ENCODE data around the gene MACROH2A2. TPM values are rescaled to one million over a fixed set of nuclear protein-coding genes. Genes with fewer than 3 reads are reported as not detected.
"Not testable (repeated sequence)": the region's sequence is repeated elsewhere in the genome, so short reads cannot be mapped to it uniquely, and the experiment has no call there.

Gene MACROH2A2
- total RNA-seq, 1 donor from 2014 or later, result 17.9 TPM

- TF ChIP-seq CTCF (IDR thresholded peaks at IDR 0.05; ENCODE audit: borderline replicate concordance), result no peak
- no peaks in the 10 kb centered on the region for H3K9me3 ChIP-seq (replicated peaks)
- no peak overlapping the region for H3K4me3 ChIP-seq
- H3K27ac ChIP-seq (replicated peaks), result no peak overlapping the region
- no peaks in the 10 kb centered on the region for H3K4me1 ChIP-seq
- intact Hi-C loops (cut with micrococcal nuclease), result no loop called here
- no peak for DNase-seq
- no peaks in the 10 kb centered on the region for H3K27me3 ChIP-seq (ENCODE audit: low read depth)
- H3K36me3 ChIP-seq, result peaks cover 66% of the 10 kb centered on the region
Measured at GRCh38 chr10:70098271-70098670, 45.6 kb downstream of the MACROH2A2 start.

GRCh38 chr10:70101068-70101562 lies 48.5 kb downstream of the MACROH2A2 start:
- intact Hi-C loops (cut with micrococcal nuclease); H3K27ac ChIP-seq (replicated peaks); H3K27me3 ChIP-seq (ENCODE audit: low read depth); DNase-seq; H3K9me3 ChIP-seq (replicated peaks); H3K4me1 ChIP-seq; H3K4me3 ChIP-seq: not testable (repeated sequence)
- peaks cover 40% of the 10 kb centered on the region for H3K36me3 ChIP-seq

- DNase-seq, result no peak
- Histone ChIP-seq H3K4me3 (no peak overlapping the region), H3K36me3 (peaks cover 34% of the 10 kb centered on the region), H3K9me3 (replicated peaks) (no peaks in the 10 kb centered on the region), H3K27me3 (ENCODE audit: low read depth) (no peaks in the 10 kb centered on the region), H3K27ac (replicated peaks) (no peak overlapping the region), H3K4me1 (no peaks in the 10 kb centered on the region)
- intact Hi-C loops (cut with micrococcal nuclease), result no loop called here
- no peak for TF ChIP-seq CTCF (IDR thresholded peaks at IDR 0.05; ENCODE audit: borderline replicate concordance)
Measured at GRCh38 chr10:70101668-70102067, 49.0 kb downstream of the MACROH2A2 start.

GRCh38 chr10:70106958-70107791 lies 54.5 kb downstream of the MACROH2A2 start:
- no peak overlapping the region for H3K4me3 ChIP-seq
- H3K27me3 ChIP-seq (ENCODE audit: low read depth), result no peaks in the 10 kb centered on the region
- H3K36me3 ChIP-seq, result peaks cover 34% of the 10 kb centered on the region
- DNase-seq, result no peak
- TF ChIP-seq CTCF (IDR thresholded peaks at IDR 0.05; ENCODE audit: borderline replicate concordance), result peak; percentile 38
- intact Hi-C loops (cut with micrococcal nuclease), result no loop called here
- H3K27ac ChIP-seq (replicated peaks), result no peak overlapping the region
- no peaks in the 10 kb centered on the region for H3K4me1 ChIP-seq
- no peaks in the 10 kb centered on the region for H3K9me3 ChIP-seq (replicated peaks)

- no peaks in the 10 kb centered on the region for H3K27me3 ChIP-seq (ENCODE audit: low read depth)
- H3K36me3 ChIP-seq, result peaks cover 55% of the 10 kb centered on the region
- H3K9me3 ChIP-seq (replicated peaks), result no peaks in the 10 kb centered on the region
- no peak overlapping the region for H3K27ac ChIP-seq (replicated peaks)
- no peak for DNase-seq
- H3K4me3 ChIP-seq, result no peak overlapping the region
- TF ChIP-seq CTCF (IDR thresholded peaks at IDR 0.05; ENCODE audit: borderline replicate concordance), result no peak
- no peaks in the 10 kb centered on the region for H3K4me1 ChIP-seq
- intact Hi-C loops (cut with micrococcal nuclease), result no loop called here
Measured at GRCh38 chr10:70109064-70109729, 56.6 kb downstream of the MACROH2A2 start.

GRCh38 chr10:70111496-70111895 lies 58.9 kb downstream of the MACROH2A2 start:
- H3K36me3 ChIP-seq, result peaks cover 64% of the 10 kb centered on the region
- TF ChIP-seq CTCF (IDR thresholded peaks at IDR 0.05; ENCODE audit: borderline replicate concordance), result no peak
- no peaks in the 10 kb centered on the region for H3K9me3 ChIP-seq (replicated peaks)

More at GRCh38 chr10:70111496-70111895, 58.9 kb downstream of the MACROH2A2 start:
- Histone ChIP-seq H3K4me1 (peaks cover 10% of the 10 kb centered on the region), H3K27me3 (ENCODE audit: low read depth) (no peaks in the 10 kb centered on the region), H3K27ac (replicated peaks) (no peak overlapping the region), H3K4me3 (no peak overlapping the region)
- intact Hi-C loops (cut with micrococcal nuclease), result no loop called here
- DNase-seq, result no peak

All from left ventricle myocardium inferior (tissue), 1 donor.